NB4 (cell line): ENCODE results near the gene C11orf16.
"Not testable (repeated sequence)": the region's sequence is repeated elsewhere in the genome, so short reads cannot be mapped to it uniquely, and the experiment has no call there.

Source experiments
- MYC ChIP-seq: IDR thresholded peaks from 2 replicates; pipeline ENCODE4 v1.6.1; 2011; ENCODE audit warnings: low read depth, low read length
- POLR2A ChIP-seq: IDR thresholded peaks from 2 replicates; pipeline ENCODE4 v1.6.1; 2011; ENCODE audit warnings: mild to moderate bottlenecking; ENCODE audit not compliant: insufficient read length; ENCODE audit errors: extremely low read depth
- TF ChIP-seq, protein P1 (sequence below): IDR thresholded peaks from one replicate; pipeline ENCODE4 v1.5.1; 2012; ENCODE audit warnings: low read depth, low read length
- TF ChIP-seq, protein P2 (sequence below): IDR thresholded peaks from 2 replicates; pipeline ENCODE4 v1.6.1; 2011; ENCODE audit warnings: low read depth, low read length

GRCh38 chr11:8891185-8891584 is 41.6 kb downstream of the C11orf16 start:
- TF ChIP-seq, protein P1, sequence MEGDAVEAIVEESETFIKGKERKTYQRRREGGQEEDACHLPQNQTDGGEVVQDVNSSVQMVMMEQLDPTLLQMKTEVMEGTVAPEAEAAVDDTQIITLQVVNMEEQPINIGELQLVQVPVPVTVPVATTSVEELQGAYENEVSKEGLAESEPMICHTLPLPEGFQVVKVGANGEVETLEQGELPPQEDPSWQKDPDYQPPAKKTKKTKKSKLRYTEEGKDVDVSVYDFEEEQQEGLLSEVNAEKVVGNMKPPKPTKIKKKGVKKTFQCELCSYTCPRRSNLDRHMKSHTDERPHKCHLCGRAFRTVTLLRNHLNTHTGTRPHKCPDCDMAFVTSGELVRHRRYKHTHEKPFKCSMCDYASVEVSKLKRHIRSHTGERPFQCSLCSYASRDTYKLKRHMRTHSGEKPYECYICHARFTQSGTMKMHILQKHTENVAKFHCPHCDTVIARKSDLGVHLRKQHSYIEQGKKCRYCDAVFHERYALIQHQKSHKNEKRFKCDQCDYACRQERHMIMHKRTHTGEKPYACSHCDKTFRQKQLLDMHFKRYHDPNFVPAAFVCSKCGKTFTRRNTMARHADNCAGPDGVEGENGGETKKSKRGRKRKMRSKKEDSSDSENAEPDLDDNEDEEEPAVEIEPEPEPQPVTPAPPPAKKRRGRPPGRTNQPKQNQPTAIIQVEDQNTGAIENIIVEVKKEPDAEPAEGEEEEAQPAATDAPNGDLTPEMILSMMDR: not testable (repeated sequence)
- not testable (repeated sequence) for TF ChIP-seq POLR2A, MYC
- TF ChIP-seq, protein P2, sequence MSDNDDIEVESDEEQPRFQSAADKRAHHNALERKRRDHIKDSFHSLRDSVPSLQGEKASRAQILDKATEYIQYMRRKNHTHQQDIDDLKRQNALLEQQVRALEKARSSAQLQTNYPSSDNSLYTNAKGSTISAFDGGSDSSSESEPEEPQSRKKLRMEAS: not testable (repeated sequence)
